ENCODE results near the gene IFNL3.
"Not testable (repeated sequence)": the region's sequence is repeated elsewhere in the genome, so short reads cannot be mapped to it uniquely, and the experiment has no call there.

Gene IFNL3

DNA sequence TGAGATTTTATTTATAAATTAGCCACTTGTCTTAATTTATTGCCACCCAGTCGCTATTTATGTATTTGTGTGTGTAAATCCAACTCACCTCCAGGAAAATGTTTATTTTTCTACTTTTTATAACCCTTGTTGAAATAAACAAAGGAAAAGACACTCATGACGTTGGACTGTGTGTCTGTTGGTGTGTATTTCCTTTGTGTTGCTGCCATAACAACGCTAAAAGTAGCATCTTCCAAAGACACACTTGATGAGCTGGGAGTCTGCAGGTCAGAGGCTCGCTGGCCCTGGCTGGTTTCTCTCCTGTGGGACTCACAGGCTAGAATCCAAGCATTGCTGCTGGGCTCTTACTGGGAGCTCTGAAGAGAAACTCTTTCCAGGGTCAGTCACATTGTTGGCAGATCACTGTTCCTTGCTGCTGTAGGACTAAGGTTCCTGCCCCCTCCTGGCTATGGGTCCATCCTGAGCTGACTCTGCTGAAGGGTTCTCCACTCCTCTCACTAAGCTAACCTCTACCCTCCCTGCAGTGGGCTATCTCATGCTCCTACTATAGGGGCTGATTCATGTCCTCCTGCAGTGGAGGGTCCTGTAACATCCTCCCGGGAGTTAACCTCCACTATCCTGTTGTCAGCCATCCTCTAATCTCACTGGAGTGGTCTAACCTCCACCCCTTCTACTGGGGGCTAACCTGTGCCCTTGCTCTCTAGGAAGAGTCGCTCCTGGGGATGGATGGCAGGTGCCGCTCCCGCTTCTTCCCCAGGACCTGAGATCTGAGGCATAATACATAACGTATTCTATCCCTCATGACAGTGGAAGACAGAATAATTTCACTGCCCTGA lies 25.4 kb upstream of the IFNL3 start:
- Histone ChIP-seq H3K4me3 (ENCODE audit: low read length, poor library complexity, severe bottlenecking) (no peak overlapping the region), H3K4me2 (ENCODE audit: low read depth, low read length, poor library complexity, severe bottlenecking) (no peak overlapping the region), H3K79me2 (ENCODE audit: insufficient read depth, low read length) (no peaks in the 10 kb centered on the region), H3K36me3 (ENCODE audit: insufficient read depth, low read length) (no peaks in the 10 kb centered on the region), H2AFZ (ENCODE audit: low read length) (no peak overlapping the region), H3K27me3 (ENCODE audit: insufficient read depth, low read length, poor library complexity, severe bottlenecking) (no peaks in the 10 kb centered on the region), H4K20me1 (ENCODE audit: insufficient read depth, low read length, poor library complexity, severe bottlenecking) (no peaks in the 10 kb centered on the region), H3K9me2 (replicated peaks; ENCODE audit: low read depth, low read length) (no peaks in the 10 kb centered on the region), H3F3A (ENCODE audit: low read depth) (no peaks in the 10 kb centered on the region), H3K9me3 (ENCODE audit: insufficient read depth, low read depth, low read length) (no peaks in the 10 kb centered on the region), H3K9ac (ENCODE audit: low read depth, low read length, poor library complexity, severe bottlenecking) (no peak overlapping the region), H3K4me1 (ENCODE audit: insufficient read depth, low read length, poor library complexity, severe bottlenecking) (no peaks in the 10 kb centered on the region)
- no peak for TF ChIP-seq EZH2phosphoT487 (IDR thresholded peaks at IDR 0.05; ENCODE audit: borderline replicate concordance)
- TF ChIP-seq, protein P1, sequence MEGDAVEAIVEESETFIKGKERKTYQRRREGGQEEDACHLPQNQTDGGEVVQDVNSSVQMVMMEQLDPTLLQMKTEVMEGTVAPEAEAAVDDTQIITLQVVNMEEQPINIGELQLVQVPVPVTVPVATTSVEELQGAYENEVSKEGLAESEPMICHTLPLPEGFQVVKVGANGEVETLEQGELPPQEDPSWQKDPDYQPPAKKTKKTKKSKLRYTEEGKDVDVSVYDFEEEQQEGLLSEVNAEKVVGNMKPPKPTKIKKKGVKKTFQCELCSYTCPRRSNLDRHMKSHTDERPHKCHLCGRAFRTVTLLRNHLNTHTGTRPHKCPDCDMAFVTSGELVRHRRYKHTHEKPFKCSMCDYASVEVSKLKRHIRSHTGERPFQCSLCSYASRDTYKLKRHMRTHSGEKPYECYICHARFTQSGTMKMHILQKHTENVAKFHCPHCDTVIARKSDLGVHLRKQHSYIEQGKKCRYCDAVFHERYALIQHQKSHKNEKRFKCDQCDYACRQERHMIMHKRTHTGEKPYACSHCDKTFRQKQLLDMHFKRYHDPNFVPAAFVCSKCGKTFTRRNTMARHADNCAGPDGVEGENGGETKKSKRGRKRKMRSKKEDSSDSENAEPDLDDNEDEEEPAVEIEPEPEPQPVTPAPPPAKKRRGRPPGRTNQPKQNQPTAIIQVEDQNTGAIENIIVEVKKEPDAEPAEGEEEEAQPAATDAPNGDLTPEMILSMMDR (conservative IDR thresholded peaks at IDR 0.05; ENCODE audit: low read length) = no peak

DNA sequence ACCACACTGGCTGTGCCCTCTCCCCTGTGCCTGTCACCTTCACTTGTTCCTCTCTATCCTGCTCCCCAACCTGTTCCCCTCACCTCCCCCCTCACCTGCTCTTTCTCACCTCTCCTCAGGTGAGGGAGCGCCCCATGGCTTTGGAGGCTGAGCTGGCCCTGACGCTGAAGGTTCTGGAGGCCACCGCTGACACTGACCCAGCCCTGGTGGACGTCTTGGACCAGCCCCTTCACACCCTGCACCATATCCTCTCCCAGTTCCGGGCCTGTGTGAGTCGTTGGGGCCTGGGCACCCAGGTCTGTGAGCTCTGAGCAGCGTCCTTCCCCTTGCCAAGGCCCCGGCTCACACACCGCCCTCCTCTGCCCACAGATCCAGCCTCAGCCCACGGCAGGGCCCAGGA lies 24.6 kb upstream of the IFNL3 start:
- H3K27me3 ChIP-seq (ENCODE audit: insufficient read depth, low read length, poor library complexity, severe bottlenecking); H2AFZ ChIP-seq (ENCODE audit: low read length); H3K4me1 ChIP-seq (ENCODE audit: insufficient read depth, low read length, poor library complexity, severe bottlenecking); H4K20me1 ChIP-seq (ENCODE audit: insufficient read depth, low read length, poor library complexity, severe bottlenecking); H3K4me3 ChIP-seq (ENCODE audit: low read length, poor library complexity, severe bottlenecking); H3F3A ChIP-seq (ENCODE audit: low read depth); H3K36me3 ChIP-seq (ENCODE audit: insufficient read depth, low read length); H3K9ac ChIP-seq (ENCODE audit: low read depth, low read length, poor library complexity, severe bottlenecking); H3K9me3 ChIP-seq (ENCODE audit: insufficient read depth, low read depth, low read length); H3K79me2 ChIP-seq (ENCODE audit: insufficient read depth, low read length); H3K4me2 ChIP-seq (ENCODE audit: low read depth, low read length, poor library complexity, severe bottlenecking); H3K9me2 ChIP-seq (replicated peaks; ENCODE audit: low read depth, low read length): not testable (repeated sequence)

GRCh38 chr19:39268531-39269223 lies 23.9 kb upstream of the IFNL3 start:
- H3K4me2 ChIP-seq (ENCODE audit: low read depth, low read length, poor library complexity, severe bottlenecking) = not testable (repeated sequence)

DNA sequence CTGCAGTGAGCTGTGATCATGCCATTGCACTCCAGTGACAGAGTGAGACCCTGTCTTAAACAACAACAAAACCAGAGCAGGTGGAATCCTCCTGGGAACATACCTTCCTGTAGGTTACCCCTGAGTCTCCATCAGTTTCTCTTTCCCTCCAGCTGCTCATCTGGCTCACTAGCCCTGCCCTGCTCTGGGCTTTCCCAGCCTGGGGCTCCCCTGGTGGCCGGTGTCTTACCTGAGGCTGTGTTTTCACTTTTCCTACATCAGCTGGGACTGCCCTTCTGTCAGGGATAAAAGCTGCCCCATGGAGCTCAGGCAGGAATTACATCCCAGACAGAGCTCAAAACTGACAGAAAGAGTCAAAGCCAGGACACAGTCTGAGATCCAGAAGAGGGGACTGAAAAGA lies 23.3 kb upstream of the IFNL3 start, which contains the start of gene IFNL2:
Gene IFNL2, plus strand, starts transcription at position 312 of the 400 bp plus-strand sequence. CDS start 173 bp downstream, outside the sequence.
- not testable (repeated sequence) for H3K36me3 ChIP-seq (ENCODE audit: insufficient read depth, low read length); H3K4me1 ChIP-seq (ENCODE audit: insufficient read depth, low read length, poor library complexity, severe bottlenecking); H4K20me1 ChIP-seq (ENCODE audit: insufficient read depth, low read length, poor library complexity, severe bottlenecking)

More at GRCh38 chr19:39268531-39269223, 23.9 kb upstream of the IFNL3 start:
- not testable (repeated sequence) for H2AFZ ChIP-seq (ENCODE audit: low read length); H3F3A ChIP-seq (ENCODE audit: low read depth); H3K36me3 ChIP-seq (ENCODE audit: insufficient read depth, low read length); H3K4me3 ChIP-seq (ENCODE audit: low read length, poor library complexity, severe bottlenecking); H3K79me2 ChIP-seq (ENCODE audit: insufficient read depth, low read length); H3K9me2 ChIP-seq (replicated peaks; ENCODE audit: low read depth, low read length); H3K9ac ChIP-seq (ENCODE audit: low read depth, low read length, poor library complexity, severe bottlenecking); H3K27me3 ChIP-seq (ENCODE audit: insufficient read depth, low read length, poor library complexity, severe bottlenecking); H3K4me1 ChIP-seq (ENCODE audit: insufficient read depth, low read length, poor library complexity, severe bottlenecking); H4K20me1 ChIP-seq (ENCODE audit: insufficient read depth, low read length, poor library complexity, severe bottlenecking); H3K9me3 ChIP-seq (ENCODE audit: insufficient read depth, low read depth, low read length)

More for the DNA sequence above, 23.3 kb upstream of the IFNL3 start, which contains the start of gene IFNL2:
- not testable (repeated sequence) for H3K9ac ChIP-seq (ENCODE audit: low read depth, low read length, poor library complexity, severe bottlenecking); H3K9me2 ChIP-seq (replicated peaks; ENCODE audit: low read depth, low read length); H3K4me2 ChIP-seq (ENCODE audit: low read depth, low read length, poor library complexity, severe bottlenecking); H3K4me3 ChIP-seq (ENCODE audit: low read length, poor library complexity, severe bottlenecking); H3K9me3 ChIP-seq (ENCODE audit: insufficient read depth, low read depth, low read length); H3K27me3 ChIP-seq (ENCODE audit: insufficient read depth, low read length, poor library complexity, severe bottlenecking); H2AFZ ChIP-seq (ENCODE audit: low read length); H3K79me2 ChIP-seq (ENCODE audit: insufficient read depth, low read length); H3F3A ChIP-seq (ENCODE audit: low read depth)
